Measurements from ENCODE around the gene TSPAN2. TPM values are rescaled to one million over a fixed set of nuclear protein-coding genes. Genes with fewer than 3 reads are reported as not detected.

Gene TSPAN2
- total and polyA plus RNA-seq, 9 of the 15 experiments (the other 6 are each of a cell fraction or from before 2014, with no cell fraction given) = not detected

DNA sequence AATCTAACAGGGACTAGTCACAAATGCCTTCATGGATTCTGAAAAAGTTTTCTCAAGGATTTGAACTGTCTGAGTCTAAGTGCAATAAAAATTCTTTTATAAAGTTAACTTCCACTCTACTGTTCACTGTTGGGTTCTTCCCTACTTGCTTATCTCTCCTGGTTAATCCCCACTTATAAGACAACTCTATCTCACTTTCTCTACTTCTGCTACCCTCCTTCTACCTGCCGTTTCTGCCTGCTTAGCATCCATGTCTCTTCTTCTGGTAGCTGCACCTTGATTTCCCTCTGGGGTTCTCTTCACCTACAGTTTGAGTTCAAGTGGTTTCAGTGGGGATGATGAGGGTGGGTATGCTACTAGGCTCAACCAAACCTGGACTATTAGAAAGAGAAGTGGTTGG lies 53.7 kb downstream of the TSPAN2 start:
- in situ Hi-C loops (cut with MboI) = no loop called here
- no peak overlapping the region for H3K27ac ChIP-seq (ENCODE audit: extremely low read depth, low read depth, low read length)

More for the DNA sequence above, 53.7 kb downstream of the TSPAN2 start:
- Histone ChIP-seq H3K9me3 (replicated peaks; ENCODE audit: control insufficient read depth, insufficient read depth, low read depth, low read length) (no peaks in the 10 kb centered on the region), H3K36me3 (ENCODE audit: control insufficient read depth, insufficient read depth, low read length) (no peaks in the 10 kb centered on the region), H3K79me2 (ENCODE audit: control insufficient read depth, insufficient read depth, low read length) (no peaks in the 10 kb centered on the region), H3K4me2 (ENCODE audit: insufficient read depth, low read length) (no peak overlapping the region), H3K4me3 (no peak overlapping the region), H3K9me1 (ENCODE audit: control insufficient read depth, insufficient read depth, low read length) (no peaks in the 10 kb centered on the region), H4K20me1 (replicated peaks; ENCODE audit: control insufficient read depth, insufficient read depth, low read length) (no peaks in the 10 kb centered on the region), H2AFZ (ENCODE audit: low read depth, low read length) (no peak overlapping the region), H3K4me1 (replicated peaks in 1 of 2; ENCODE audit: control insufficient read depth in 2 of 2, insufficient read depth in 2 of 2, low read length in 2 of 2) (no peaks in the 10 kb centered on the region), H3K9ac (ENCODE audit: insufficient read depth in 1 of 2, low read depth in 2 of 2, low read length in 2 of 2) (no peak overlapping the region), H3K27me3 (ENCODE audit: control insufficient read depth in 2 of 2, insufficient read depth in 2 of 2, low read length in 2 of 2) (no peaks in the 10 kb centered on the region)
- no peak for DNase-seq (ENCODE audit: extremely low read depth in 1 of 4, low spot score in 3 of 4)
- no peak for ATAC-seq
- WGBS (ENCODE audit: insufficient coverage, low coverage, missing lambda C conversion rate) = 0% methylated on average over 1 of the region's 1 CpG
- FAIRE-seq = no peak
- ChIA-PET CTCF (ENCODE audit: low intra/inter-chr PET ratio) (no interaction called here), POLR2A (no interaction called here)
- no peak for TF ChIP-seq BCOR (IDR thresholded peaks at IDR 0.05)
- TF ChIP-seq, protein P1, sequence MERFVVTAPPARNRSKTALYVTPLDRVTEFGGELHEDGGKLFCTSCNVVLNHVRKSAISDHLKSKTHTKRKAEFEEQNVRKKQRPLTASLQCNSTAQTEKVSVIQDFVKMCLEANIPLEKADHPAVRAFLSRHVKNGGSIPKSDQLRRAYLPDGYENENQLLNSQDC (CRISPR knock-in tag; IDR thresholded peaks at IDR 0.05) = no peak
- TF ChIP-seq ATF7 (IDR thresholded peaks at IDR 0.05) = no peak
- TF ChIP-seq, protein P2, sequence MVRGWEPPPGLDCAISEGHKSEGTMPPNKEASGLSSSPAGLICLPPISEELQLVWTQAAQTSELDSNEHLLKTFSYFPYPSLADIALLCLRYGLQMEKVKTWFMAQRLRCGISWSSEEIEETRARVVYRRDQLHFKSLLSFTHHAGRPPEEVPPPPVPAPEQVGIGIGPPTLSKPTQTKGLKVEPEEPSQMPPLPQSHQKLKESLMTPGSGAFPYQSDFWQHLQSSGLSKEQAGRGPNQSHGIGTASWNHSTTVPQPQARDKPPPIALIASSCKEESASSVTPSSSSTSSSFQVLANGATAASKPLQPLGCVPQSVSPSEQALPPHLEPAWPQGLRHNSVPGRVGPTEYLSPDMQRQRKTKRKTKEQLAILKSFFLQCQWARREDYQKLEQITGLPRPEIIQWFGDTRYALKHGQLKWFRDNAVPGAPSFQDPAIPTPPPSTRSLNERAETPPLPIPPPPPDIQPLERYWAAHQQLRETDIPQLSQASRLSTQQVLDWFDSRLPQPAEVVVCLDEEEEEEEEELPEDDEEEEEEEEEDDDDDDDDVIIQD (CRISPR knock-in tag; IDR thresholded peaks at IDR 0.05) = no peak
- TF ChIP-seq NR4A1 (CRISPR knock-in tag; IDR thresholded peaks at IDR 0.05) = no peak
- no peak for TF ChIP-seq NR4A1 (tag; IDR thresholded peaks at IDR 0.05)
- TF ChIP-seq, protein P3, sequence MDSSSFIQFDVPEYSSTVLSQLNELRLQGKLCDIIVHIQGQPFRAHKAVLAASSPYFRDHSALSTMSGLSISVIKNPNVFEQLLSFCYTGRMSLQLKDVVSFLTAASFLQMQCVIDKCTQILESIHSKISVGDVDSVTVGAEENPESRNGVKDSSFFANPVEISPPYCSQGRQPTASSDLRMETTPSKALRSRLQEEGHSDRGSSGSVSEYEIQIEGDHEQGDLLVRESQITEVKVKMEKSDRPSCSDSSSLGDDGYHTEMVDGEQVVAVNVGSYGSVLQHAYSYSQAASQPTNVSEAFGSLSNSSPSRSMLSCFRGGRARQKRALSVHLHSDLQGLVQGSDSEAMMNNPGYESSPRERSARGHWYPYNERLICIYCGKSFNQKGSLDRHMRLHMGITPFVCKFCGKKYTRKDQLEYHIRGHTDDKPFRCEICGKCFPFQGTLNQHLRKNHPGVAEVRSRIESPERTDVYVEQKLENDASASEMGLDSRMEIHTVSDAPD (CRISPR knock-in tag; IDR thresholded peaks at IDR 0.05) = no peak
- no peak for TF ChIP-seq ADNP (tag; IDR thresholded peaks at IDR 0.05)
- TF ChIP-seq, protein P4, sequence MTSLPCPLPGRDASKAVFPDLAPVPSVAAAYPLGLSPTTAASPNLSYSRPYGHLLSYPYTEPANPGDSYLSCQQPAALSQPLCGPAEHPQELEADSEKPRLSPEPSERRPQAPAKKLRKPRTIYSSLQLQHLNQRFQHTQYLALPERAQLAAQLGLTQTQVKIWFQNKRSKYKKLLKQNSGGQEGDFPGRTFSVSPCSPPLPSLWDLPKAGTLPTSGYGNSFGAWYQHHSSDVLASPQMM (CRISPR knock-in tag; IDR thresholded peaks at IDR 0.05) = no peak
- no peak for TF ChIP-seq KDM2B (CRISPR knock-in tag; IDR thresholded peaks at IDR 0.05)
- TF ChIP-seq, protein P5, sequence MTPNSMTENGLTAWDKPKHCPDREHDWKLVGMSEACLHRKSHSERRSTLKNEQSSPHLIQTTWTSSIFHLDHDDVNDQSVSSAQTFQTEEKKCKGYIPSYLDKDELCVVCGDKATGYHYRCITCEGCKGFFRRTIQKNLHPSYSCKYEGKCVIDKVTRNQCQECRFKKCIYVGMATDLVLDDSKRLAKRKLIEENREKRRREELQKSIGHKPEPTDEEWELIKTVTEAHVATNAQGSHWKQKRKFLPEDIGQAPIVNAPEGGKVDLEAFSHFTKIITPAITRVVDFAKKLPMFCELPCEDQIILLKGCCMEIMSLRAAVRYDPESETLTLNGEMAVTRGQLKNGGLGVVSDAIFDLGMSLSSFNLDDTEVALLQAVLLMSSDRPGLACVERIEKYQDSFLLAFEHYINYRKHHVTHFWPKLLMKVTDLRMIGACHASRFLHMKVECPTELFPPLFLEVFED (CRISPR knock-in tag; conservative IDR thresholded peaks at IDR 0.05) = no peak
- no peak for TF ChIP-seq ESRRA (IDR thresholded peaks at IDR 0.05; ENCODE audit: borderline replicate concordance, low read depth)
- TF ChIP-seq GABPB1 (CRISPR knock-in tag; IDR thresholded peaks at IDR 0.05) = no peak
- TF ChIP-seq C11orf30 (IDR thresholded peaks at IDR 0.05; ENCODE audit: low read depth) = no peak
- intact Hi-C loops (cut with micrococcal nuclease) = no loop called here
- no TSS peak for BruUV-seq (replicated peaks)

All from K562 (cell line).